Measurements from ENCODE around the gene WDFY3. TPM values are rescaled to one million over a fixed set of nuclear protein-coding genes. Genes with fewer than 3 reads are reported as not detected.

Gene WDFY3
- polyA plus RNA-seq, 3 donors: 47.8 to 60.8 (median 53.4) TPM

GRCh38 chr4:84956014-84956413 is 10.5 kb downstream of the WDFY3 start:
- no peak for DNase-seq (ENCODE audit: extremely low read depth in 1 of 11, low read depth in 9 of 11, low spot score in 4 of 11)

GRCh38 chr4:84954982-84955567 is 11.4 kb downstream of the WDFY3 start:
- DNase-seq (ENCODE audit: extremely low read depth in 1 of 11, low read depth in 9 of 11, low spot score in 4 of 11): no peak

- no peak for DNase-seq (ENCODE audit: extremely low read depth in 1 of 11, low read depth in 9 of 11, low spot score in 4 of 11)
Measured at GRCh38 chr4:84952776-84953175, 13.7 kb downstream of the WDFY3 start.

- no peak for DNase-seq (ENCODE audit: extremely low read depth in 1 of 11, low read depth in 9 of 11, low spot score in 4 of 11)
Measured at GRCh38 chr4:84952004-84952403, 14.5 kb downstream of the WDFY3 start.

GRCh38 chr4:84948056-84948455 is 18.4 kb downstream of the WDFY3 start:
- DNase-seq (ENCODE audit: extremely low read depth in 1 of 11, low read depth in 9 of 11, low spot score in 4 of 11): no peak

- DNase-seq (ENCODE audit: extremely low read depth in 1 of 11, low read depth in 9 of 11, low spot score in 4 of 11): no peak
Measured at GRCh38 chr4:84944947-84945346, 21.5 kb downstream of the WDFY3 start.

GRCh38 chr4:84940960-84941359 is 25.5 kb downstream of the WDFY3 start:
- no peak for DNase-seq (ENCODE audit: extremely low read depth in 1 of 11, low read depth in 9 of 11, low spot score in 4 of 11)

- no peak for DNase-seq (ENCODE audit: extremely low read depth in 1 of 11, low read depth in 9 of 11, low spot score in 4 of 11)
Measured at GRCh38 chr4:84939113-84939512, 27.4 kb downstream of the WDFY3 start.

GRCh38 chr4:84938316-84938715 is 28.2 kb downstream of the WDFY3 start:
- DNase-seq (ENCODE audit: extremely low read depth in 1 of 11, low read depth in 9 of 11, low spot score in 4 of 11): no peak

- DNase-seq (ENCODE audit: extremely low read depth in 1 of 11, low read depth in 9 of 11, low spot score in 4 of 11): no peak
Measured at GRCh38 chr4:84937381-84937977, 29.0 kb downstream of the WDFY3 start.

GRCh38 chr4:84936123-84936522 is 30.4 kb downstream of the WDFY3 start:
- DNase-seq (ENCODE audit: extremely low read depth in 1 of 11, low read depth in 9 of 11, low spot score in 4 of 11): no peak

- DNase-seq (ENCODE audit: extremely low read depth in 1 of 11, low read depth in 9 of 11, low spot score in 4 of 11): no peak
Measured at GRCh38 chr4:84932462-84932861, 34.0 kb downstream of the WDFY3 start.

- no peak for DNase-seq (ENCODE audit: extremely low read depth in 1 of 11, low read depth in 9 of 11, low spot score in 4 of 11)
Measured at GRCh38 chr4:84931961-84932360, 34.5 kb downstream of the WDFY3 start.

GRCh38 chr4:84931274-84931673 is 35.2 kb downstream of the WDFY3 start:
- no peak for DNase-seq (ENCODE audit: extremely low read depth in 1 of 11, low read depth in 9 of 11, low spot score in 4 of 11)

- no peak for DNase-seq (ENCODE audit: extremely low read depth in 1 of 11, low read depth in 9 of 11, low spot score in 4 of 11)
Measured at GRCh38 chr4:84928089-84928488, 38.4 kb downstream of the WDFY3 start.

- no peak for DNase-seq (ENCODE audit: extremely low read depth in 1 of 11, low read depth in 9 of 11, low spot score in 4 of 11)
Measured at GRCh38 chr4:84927428-84927827, 39.1 kb downstream of the WDFY3 start.

- no peak for DNase-seq (ENCODE audit: extremely low read depth in 1 of 11, low read depth in 9 of 11, low spot score in 4 of 11)
Measured at GRCh38 chr4:84925558-84925957, 40.9 kb downstream of the WDFY3 start.

- peak in 3 of 11 donors; percentile 8 to 19 (median 11) for DNase-seq (ENCODE audit: extremely low read depth in 1 of 11, low read depth in 9 of 11, low spot score in 4 of 11)
Measured at GRCh38 chr4:84924434-84924833, 42.1 kb downstream of the WDFY3 start.

GRCh38 chr4:84920617-84921016 is 45.9 kb downstream of the WDFY3 start:
- no peak for DNase-seq (ENCODE audit: extremely low read depth in 1 of 11, low read depth in 9 of 11, low spot score in 4 of 11)

GRCh38 chr4:84917869-84918600 is 48.5 kb downstream of the WDFY3 start:
- DNase-seq (ENCODE audit: extremely low read depth in 1 of 11, low read depth in 9 of 11, low spot score in 4 of 11): no peak
